Muscle of leg (tissue), 11 donors: ENCODE results near the gene NDUFB6. TPM values are rescaled to one million over a fixed set of nuclear protein-coding genes. Genes with fewer than 3 reads are reported as not detected.

Experiments
- DNase-seq: peaks from one replicate; pipeline ENCODE4 v3.0.0; 2013
- H3K27ac ChIP-seq: one replicate; pipeline ENCODE4 v1.5.1; 2013; ENCODE audit warnings: mild to moderate bottlenecking, low read length, control low read depth
- H3K27me3 ChIP-seq: one replicate; pipeline ENCODE4 v1.6.1; 2013; ENCODE audit warnings: low read length; ENCODE audit not compliant: control insufficient read depth, insufficient read depth
- H3K36me3 ChIP-seq: one replicate; pipeline ENCODE4 v1.6.1; 2013; ENCODE audit warnings: low read length; ENCODE audit not compliant: control insufficient read depth, insufficient read depth
- H3K4me1 ChIP-seq: one replicate; pipeline ENCODE4 v1.6.1; 2013; ENCODE audit warnings: low read length; ENCODE audit not compliant: control insufficient read depth, insufficient read depth
- H3K4me3 ChIP-seq: one replicate; pipeline ENCODE4 v1.5.1; 2013; ENCODE audit warnings: low read length, control low read depth
- H3K9me3 ChIP-seq: replicated peaks from 2 replicates; pipeline ENCODE4 v1.6.1; 2013; ENCODE audit warnings: low read depth, low read length; ENCODE audit not compliant: control insufficient read depth
- WGBS: methylation state at CpG from one replicate; pipeline ENCODE4 v1.1.5; 2013; ENCODE audit warnings: missing lambda C conversion rate; ENCODE audit not compliant: insufficient coverage; 5-methylcytosine and 5-hydroxymethylcytosine counted together
- polyA plus RNA-seq, 8 donors: library from polyadenylated mRNA; unstranded; fragments of 120-200 nt; gene quantifications; one replicate each; pipeline versions ENCODE4 v1.2.1 to v1.2.3, GENCODE V29; 2013; ENCODE audit warnings: inconsistent platforms in 1 of 8, low replicate concordance in 1 of 8; ENCODE audit not compliant: insufficient read length in 8 of 8, insufficient read depth in 1 of 8
- total RNA-seq: library from RNA; stranded (reverse); fragments of 120-200 nt; gene quantifications from one replicate; pipeline ENCODE4 v1.2.4, GENCODE V29; 2013

Gene NDUFB6
- total and polyA plus RNA-seq, 9 donors: 55.7 to 79.3 (median 70.9) TPM

DNA sequence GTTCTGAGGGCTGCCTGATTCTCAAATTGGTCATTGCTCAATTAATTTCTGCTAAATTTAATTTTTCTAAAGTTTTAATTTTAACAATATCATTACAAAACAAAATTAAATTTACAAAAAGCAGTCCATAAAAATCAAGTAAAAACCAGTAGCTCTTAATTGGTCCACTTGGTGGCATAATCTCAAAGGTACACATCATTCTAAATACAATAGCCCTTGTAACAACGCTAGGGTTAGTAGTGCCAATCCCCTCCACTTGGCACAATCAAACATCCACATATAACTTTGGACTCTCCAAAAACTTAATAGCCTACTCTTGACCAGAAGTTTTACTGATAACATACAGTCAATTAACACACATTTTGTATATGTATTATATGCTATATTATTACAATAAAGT is 1.9 kb upstream of the NDUFB6 start:
- Histone ChIP-seq H3K9me3 (no peaks in the 10 kb centered on the region), H3K4me1 (peaks cover 5% of the 10 kb centered on the region), H3K27me3 (peaks cover 5% of the 10 kb centered on the region), H3K36me3 (peaks cover 4% of the 10 kb centered on the region), H3K27ac (no peak overlapping the region), H3K4me3 (no peak overlapping the region)
- no CpG with 5 or more reads among the region's 1 CpG for WGBS
- no peak for DNase-seq

DNA sequence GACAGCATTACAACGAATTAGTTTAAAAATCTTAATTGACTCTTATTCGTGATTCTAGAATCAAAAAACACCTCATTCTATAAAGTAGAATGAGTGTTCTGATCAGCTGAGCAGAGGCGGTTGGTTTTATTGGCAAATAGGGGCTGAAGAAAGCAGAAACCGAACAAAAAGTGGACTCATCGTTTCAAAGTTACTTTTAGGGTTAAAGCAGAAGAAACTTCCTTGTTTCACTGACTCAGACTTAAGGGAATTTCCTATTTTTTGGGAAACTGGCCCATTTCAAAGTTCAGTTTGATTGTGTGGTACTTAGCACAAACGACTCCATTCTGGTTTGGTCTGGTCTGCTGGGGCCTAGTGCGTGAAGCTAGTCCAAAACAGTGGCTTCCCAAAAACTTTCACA is 862 bp upstream of the NDUFB6 start:
- 96% methylated on average over 3 of the region's 7 CpGs for WGBS
- peaks cover 2% of the 10 kb centered on the region for H3K27me3 ChIP-seq
- no peak for DNase-seq
- peaks cover 5% of the 10 kb centered on the region for H3K4me1 ChIP-seq
- no peaks in the 10 kb centered on the region for H3K9me3 ChIP-seq
- H3K4me3 ChIP-seq: no peak overlapping the region
- H3K36me3 ChIP-seq: peaks cover 7% of the 10 kb centered on the region
- H3K27ac ChIP-seq: no peak overlapping the region

DNA sequence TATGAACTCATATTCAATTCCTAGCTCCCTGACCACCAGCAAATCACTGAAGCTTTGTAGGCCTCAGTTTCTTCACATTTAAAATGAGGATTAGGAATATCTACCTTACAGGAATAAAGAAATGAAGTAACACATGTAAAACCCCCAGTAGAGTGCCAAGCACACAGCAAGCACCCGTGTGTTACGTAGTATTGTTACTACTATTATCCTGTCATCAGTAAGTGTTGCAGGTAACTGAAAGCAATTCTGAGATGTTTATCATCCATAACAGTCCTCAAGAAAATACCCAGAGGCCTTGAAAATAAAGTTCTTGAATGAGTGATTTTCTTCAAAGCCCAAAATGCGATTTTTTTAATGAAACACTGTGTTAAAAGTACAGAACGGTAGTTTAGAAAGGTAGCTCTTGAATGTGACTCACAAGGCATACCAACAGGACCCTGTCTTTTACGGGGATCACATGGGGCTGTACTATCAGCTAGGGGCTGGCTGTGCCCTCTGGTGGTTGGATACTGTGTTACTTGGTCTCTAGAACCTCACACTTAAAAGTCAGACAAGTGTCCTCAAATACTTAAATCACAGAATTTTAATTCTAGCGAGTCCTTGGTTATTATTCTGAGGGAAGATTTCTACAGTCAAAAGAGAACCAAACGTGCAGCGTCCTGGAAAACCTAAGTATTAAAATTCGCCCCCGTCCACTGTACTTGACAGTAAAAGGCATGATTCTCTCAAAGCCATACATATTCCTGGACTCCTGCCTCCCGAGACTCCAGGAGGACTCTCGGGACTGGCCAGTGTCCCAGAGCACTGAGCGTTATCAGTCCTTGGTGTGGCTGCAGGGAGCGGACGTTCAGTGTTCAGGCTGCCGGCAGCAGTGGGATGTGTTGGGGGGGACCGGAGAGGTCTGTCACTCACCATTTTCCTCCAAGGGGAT is 725 bp downstream of the NDUFB6 start:
- DNase-seq: peak; percentile 71
- Histone ChIP-seq H3K4me3 (peak overlapping the region; percentile 90), H3K36me3 (peaks cover 14% of the 10 kb centered on the region), H3K27me3 (no peaks in the 10 kb centered on the region), H3K27ac (peak overlapping the region; percentile 96), H3K9me3 (no peaks in the 10 kb centered on the region), H3K4me1 (peaks cover 5% of the 10 kb centered on the region)
- 0% methylated on average over 6 of the region's 17 CpGs for WGBS

DNA sequence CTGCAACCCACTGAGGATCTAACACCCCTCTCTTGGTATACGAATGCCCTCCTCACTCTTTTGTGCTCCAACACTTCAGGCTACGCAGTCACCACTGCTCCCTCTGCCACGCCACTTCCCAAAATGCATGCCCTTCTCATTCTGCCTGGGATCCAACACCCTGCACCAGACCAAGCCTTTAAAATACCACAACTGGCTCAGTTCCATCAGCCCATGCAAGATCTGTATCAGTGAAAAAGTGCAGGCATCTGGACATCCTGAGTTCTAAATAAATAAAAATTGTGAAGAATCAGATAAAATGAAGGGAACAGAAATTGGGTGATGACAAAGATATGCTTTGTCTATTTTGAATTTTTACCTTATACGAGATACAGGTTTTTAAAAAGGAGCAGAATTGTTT is 2.7 kb downstream of the NDUFB6 start:
- DNase-seq: no peak
- no peak overlapping the region for H3K4me3 ChIP-seq
- no peaks in the 10 kb centered on the region for H3K27me3 ChIP-seq
- peaks cover 5% of the 10 kb centered on the region for H3K4me1 ChIP-seq
- H3K9me3 ChIP-seq: no peaks in the 10 kb centered on the region
- H3K27ac ChIP-seq: no peak overlapping the region
- WGBS: 91% methylated on average over 3 of the region's 4 CpGs
- H3K36me3 ChIP-seq: peaks cover 32% of the 10 kb centered on the region

DNA sequence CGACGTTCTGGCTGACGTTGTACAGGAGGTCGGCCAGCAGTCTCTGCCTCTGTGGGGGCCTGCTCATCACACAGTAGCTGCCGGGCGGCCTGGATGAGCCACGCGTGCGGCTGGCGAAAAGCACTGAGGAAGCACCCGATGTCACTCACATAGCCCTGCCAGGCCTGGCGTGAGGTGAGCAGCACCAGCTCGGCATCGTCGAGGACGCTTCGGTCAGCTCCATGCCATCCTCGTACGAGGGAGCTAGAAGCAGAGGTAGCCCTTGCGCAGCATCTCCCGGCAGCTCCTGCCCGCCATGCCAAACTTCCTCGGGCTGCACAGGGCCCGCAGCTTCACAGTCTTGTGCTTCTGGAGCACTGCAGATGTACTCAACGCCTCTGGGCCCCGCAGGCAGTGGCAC is 6.2 kb downstream of the NDUFB6 start:
- no peak overlapping the region for H3K27ac ChIP-seq
- peaks cover 39% of the 10 kb centered on the region for H3K36me3 ChIP-seq
- H3K4me1 ChIP-seq: no peaks in the 10 kb centered on the region
- no peaks in the 10 kb centered on the region for H3K27me3 ChIP-seq
- 94% methylated on average over 26 of the region's 26 CpGs for WGBS
- H3K9me3 ChIP-seq: no peaks in the 10 kb centered on the region
- H3K4me3 ChIP-seq: no peak overlapping the region
- DNase-seq: no peak

DNA sequence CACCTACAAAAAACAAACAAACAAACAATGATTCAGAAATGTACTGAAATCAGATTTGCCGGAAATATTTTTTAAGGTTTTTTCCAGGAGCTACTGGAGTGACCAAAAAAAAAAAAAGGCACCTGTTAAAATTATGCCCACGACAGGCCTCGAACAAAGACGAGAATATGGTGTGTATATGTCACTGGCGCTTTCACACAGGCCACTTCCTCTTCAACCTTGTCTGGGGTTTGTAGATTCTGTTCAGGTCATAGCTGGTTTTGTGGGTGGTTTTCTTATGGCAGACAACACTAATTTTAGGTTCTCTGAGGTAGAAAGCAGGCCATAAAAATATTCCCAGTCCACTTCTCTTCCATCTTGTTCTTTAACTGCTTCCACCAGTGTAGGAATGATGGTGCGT is 7.0 kb downstream of the NDUFB6 start:
- 100% methylated on average over 1 of the region's 6 CpGs for WGBS
- H3K27ac ChIP-seq: no peak overlapping the region
- H3K4me3 ChIP-seq: no peak overlapping the region
- peaks cover 39% of the 10 kb centered on the region for H3K36me3 ChIP-seq
- H3K4me1 ChIP-seq: no peaks in the 10 kb centered on the region
- no peaks in the 10 kb centered on the region for H3K27me3 ChIP-seq
- H3K9me3 ChIP-seq: no peaks in the 10 kb centered on the region
- DNase-seq: no peak

DNA sequence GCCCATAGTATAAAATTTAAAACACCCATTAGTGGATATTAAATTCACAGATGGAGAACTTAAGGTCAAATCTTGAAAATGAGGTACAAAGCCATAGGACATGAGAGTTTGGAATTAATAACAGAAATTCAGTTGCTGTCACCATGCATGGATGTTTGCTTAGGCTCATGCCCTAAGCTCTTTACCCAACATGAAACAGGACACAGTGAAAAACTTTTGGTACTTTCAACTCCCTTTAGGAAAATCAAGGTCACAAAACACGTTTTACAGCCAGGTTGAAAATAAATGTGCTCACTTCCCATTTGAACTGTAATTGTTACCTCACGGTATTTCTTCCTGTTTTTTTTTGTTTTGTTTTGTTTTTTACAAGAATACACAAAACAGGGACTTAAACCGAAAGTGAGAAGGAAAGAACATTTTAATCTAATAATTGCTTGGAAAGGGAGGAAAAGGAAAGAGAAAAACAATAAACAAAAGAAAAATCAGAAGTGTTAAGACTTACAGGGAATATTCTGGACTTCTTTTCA is 14.5 kb downstream of the NDUFB6 start:
- Histone ChIP-seq H3K9me3 (no peaks in the 10 kb centered on the region), H3K4me3 (no peak overlapping the region), H3K4me1 (no peaks in the 10 kb centered on the region), H3K27me3 (no peaks in the 10 kb centered on the region), H3K27ac (peak overlapping the region; percentile 20), H3K36me3 (peaks cover 7% of the 10 kb centered on the region)
- WGBS: no CpG with 5 or more reads among the region's 3 CpGs
- DNase-seq: no peak

DNA sequence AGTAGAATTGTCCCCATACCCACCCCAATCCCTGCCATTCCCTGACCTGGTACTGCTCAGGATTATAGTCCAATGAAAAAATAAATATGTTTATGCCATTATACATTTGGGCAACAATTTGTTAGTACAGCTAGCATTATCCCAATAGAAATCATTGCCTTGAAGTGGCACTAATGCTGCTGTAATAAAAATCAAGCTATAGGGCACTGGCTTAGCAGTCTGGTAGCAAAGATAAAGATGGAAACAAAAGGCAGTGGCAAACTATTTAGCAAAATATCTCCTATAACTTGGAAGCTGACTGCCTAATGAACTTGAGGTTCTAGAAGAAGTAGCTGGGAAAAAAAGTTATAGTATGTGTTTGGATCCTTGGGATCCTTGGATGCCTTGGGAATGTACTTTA is 18.4 kb downstream of the NDUFB6 start:
- H3K9me3 ChIP-seq: no peaks in the 10 kb centered on the region
- no peaks in the 10 kb centered on the region for H3K27me3 ChIP-seq
- H3K27ac ChIP-seq: no peak overlapping the region
- H3K4me3 ChIP-seq: no peak overlapping the region
- H3K4me1 ChIP-seq: peaks cover 6% of the 10 kb centered on the region
- H3K36me3 ChIP-seq: peaks cover 7% of the 10 kb centered on the region
- DNase-seq: no peak

DNA sequence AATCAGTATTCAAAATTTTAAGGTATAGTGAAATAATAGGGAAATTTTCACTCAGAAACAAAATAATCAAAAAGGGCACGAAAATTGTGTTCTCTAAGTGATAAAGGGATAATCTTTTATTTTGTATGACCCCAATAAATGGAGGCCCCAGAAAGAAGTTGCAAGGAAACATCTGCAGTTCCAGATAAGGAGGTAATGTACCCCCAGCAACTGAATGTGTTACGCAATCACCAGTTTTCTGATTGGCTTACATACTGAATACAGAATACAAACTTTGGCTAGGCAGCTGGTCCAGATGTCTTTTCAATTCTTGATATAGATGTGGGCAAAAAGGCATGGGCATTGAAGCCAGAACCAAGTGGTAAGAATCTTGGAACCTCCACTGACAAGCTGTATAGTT is 18.9 kb downstream of the NDUFB6 start:
- H3K4me3 ChIP-seq: no peak overlapping the region
- no peaks in the 10 kb centered on the region for H3K9me3 ChIP-seq
- no peak for DNase-seq
- peaks cover 7% of the 10 kb centered on the region for H3K36me3 ChIP-seq
- H3K4me1 ChIP-seq: peaks cover 6% of the 10 kb centered on the region
- H3K27me3 ChIP-seq: no peaks in the 10 kb centered on the region
- no peak overlapping the region for H3K27ac ChIP-seq
- no CpG with 5 or more reads among the region's 2 CpGs for WGBS

DNA sequence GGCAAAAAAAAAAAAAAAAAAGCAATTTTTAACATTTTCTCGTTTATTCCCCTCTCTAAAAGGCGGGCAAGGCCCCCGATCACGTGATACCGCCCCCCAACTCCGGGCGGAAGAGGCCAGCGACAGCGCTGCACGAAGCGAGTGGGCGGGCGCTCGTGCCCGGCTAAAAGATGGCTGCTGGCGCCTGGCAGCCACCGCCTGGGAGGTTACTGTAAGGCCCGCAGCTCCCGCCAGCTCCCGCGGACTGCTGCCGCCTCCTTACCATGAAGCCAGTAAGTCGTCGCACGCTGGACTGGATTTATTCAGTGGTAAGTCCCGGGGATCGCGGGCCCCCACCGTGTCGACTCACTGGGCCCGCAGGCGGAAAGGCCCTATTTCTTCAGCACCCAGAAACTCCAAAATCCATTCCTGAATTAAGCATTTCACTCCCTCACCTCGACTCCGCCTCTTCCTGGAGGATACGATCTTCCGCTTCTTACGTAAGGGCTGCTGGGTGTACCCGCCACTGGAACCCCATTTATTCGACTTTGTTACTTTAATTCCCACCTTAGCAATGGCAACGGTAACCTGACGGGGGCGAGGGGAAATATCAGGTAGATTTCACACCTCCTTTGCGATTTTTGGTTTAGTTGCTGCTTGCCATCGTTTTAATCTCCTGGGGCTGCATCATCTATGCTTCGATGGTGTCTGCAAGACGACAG is 20.6 kb downstream of the NDUFB6 start, which contains the start of the genes SMIM27 and TOPORS:
Gene SMIM27 (plus strand): TSS at position 156 of the 701 bp plus-strand sequence. CDS start 108 bp downstream, at position 264.
Gene TOPORS (minus strand): TSS at position 415 of the 701 bp plus-strand sequence. CDS start 150 bp downstream, at position 265.
- under 1% methylated on average over 36 of the region's 46 CpGs for WGBS
- peak; percentile 98 for DNase-seq
- H3K27ac ChIP-seq: peak within 1 kb of the TSS; percentile 100
- H3K9me3 ChIP-seq: no peaks in the 10 kb centered on the region
- H3K36me3 ChIP-seq: peaks cover 4% of the 10 kb centered on the region
- peaks cover 6% of the 10 kb centered on the region for H3K4me1 ChIP-seq
- peak within 1 kb of the TSS; percentile 86 for H3K4me3 ChIP-seq
- H3K27me3 ChIP-seq: no peaks in the 10 kb centered on the region
